Keratinocyte (primary cell): ENCODE results near the gene CLCN1. TPM values are rescaled to one million over a fixed set of nuclear protein-coding genes. Genes with fewer than 3 reads are reported as not detected.

Experiments
- DNase-seq: peaks from one replicate; pipeline ENCODE4 v3.0.0-alpha.2; 2011; ENCODE audit warnings: low read depth, missing footprints, low spot score
- FAIRE-seq: peaks from 2 replicates; lab custom pipeline; 2011; peaks lifted over from hg19 to GRCh38; lab: Jason Lieb, UNC
- H2AFZ ChIP-seq: 2 replicates; pipeline ENCODE4 v1.6.0; 2012; ENCODE audit warnings: low read length, control low read depth, inconsistent platforms; ENCODE audit not compliant: control insufficient read depth
- H3K27ac ChIP-seq: 2 replicates; pipeline ENCODE4 v1.5.1; 2011; ENCODE audit warnings: low read length; ENCODE audit not compliant: control insufficient read depth, insufficient read depth
- H3K27me3 ChIP-seq: 3 replicates; pipeline ENCODE4 v1.6.0; 2011; ENCODE audit warnings: low read length; ENCODE audit not compliant: control insufficient read depth, insufficient read depth; ENCODE audit errors: extremely low read depth
- H3K36me3 ChIP-seq, 2 experiments: 2 replicates in 1 of 2; 3 replicates in 1 of 2; pipeline ENCODE4 v1.5.1; 2011; ENCODE audit warnings: low read length in 2 of 2, mild to moderate bottlenecking in 1 of 2; ENCODE audit not compliant: control insufficient read depth in 2 of 2, insufficient read depth in 2 of 2; ENCODE audit errors: extremely low read depth in 1 of 2
- H3K4me1 ChIP-seq: 3 replicates; pipeline ENCODE4 v1.5.1; 2011; ENCODE audit warnings: low read length; ENCODE audit not compliant: control insufficient read depth, insufficient read depth; ENCODE audit errors: extremely low read depth
- H3K4me2 ChIP-seq: 3 replicates; pipeline ENCODE4 v1.6.0; 2011; ENCODE audit warnings: low read depth, low read length; ENCODE audit not compliant: control insufficient read depth, insufficient read depth; ENCODE audit errors: extremely low read depth
- H3K4me3 ChIP-seq, 3 experiments: fragments of 200-600 bp in 1 of 3; sonication (generic) in 1 of 3; 2 replicates in 2 of 3; 3 replicates in 1 of 3; pipeline ENCODE4 v1.5.1; 2011 to 2016; ENCODE audit warnings: low read length in 3 of 3, mild to moderate bottlenecking in 3 of 3, control low read depth in 2 of 3, inconsistent platforms in 1 of 3, low read depth in 1 of 3, mixed read lengths in 1 of 3, mixed run types in 1 of 3, moderate library complexity in 1 of 3; ENCODE audit not compliant: control insufficient read depth in 2 of 3, insufficient read depth in 2 of 3; ENCODE audit errors: extremely low read depth in 1 of 3
- H3K79me2 ChIP-seq: 2 replicates; pipeline ENCODE4 v1.6.0; 2012; ENCODE audit warnings: low read length; ENCODE audit not compliant: control insufficient read depth, insufficient read depth
- H3K9ac ChIP-seq: 3 replicates; pipeline ENCODE4 v1.6.0; 2011; ENCODE audit warnings: low read length; ENCODE audit not compliant: control insufficient read depth, insufficient read depth; ENCODE audit errors: extremely low read depth
- H3K9me1 ChIP-seq: 3 replicates; pipeline ENCODE4 v1.6.0; 2011; ENCODE audit warnings: low read length; ENCODE audit not compliant: control insufficient read depth, insufficient read depth; ENCODE audit errors: extremely low read depth
- H3K9me3 ChIP-seq: 2 replicates; pipeline ENCODE4 v1.5.1; 2012; ENCODE audit warnings: low read depth, low read length; ENCODE audit not compliant: control insufficient read depth
- H4K20me1 ChIP-seq: 3 replicates; pipeline ENCODE4 v1.6.0; 2011; ENCODE audit warnings: low read length; ENCODE audit not compliant: control insufficient read depth, insufficient read depth; ENCODE audit errors: extremely low read depth
- EZH2 ChIP-seq: IDR thresholded peaks from one replicate; pipeline ENCODE4 v1.6.1; 2012; ENCODE audit warnings: inconsistent platforms, mild to moderate bottlenecking, low read length, moderate library complexity
- dilution Hi-C: fragments of 300-500 bp; cut with MboI; formaldehyde crosslinking; loops from one replicate; pipeline ENCODE4 v1.7.0; 2020; ENCODE audit warnings: low sequenced_read_pairs; ENCODE audit not compliant: extremely low pct_ligation_motif_present
- polyA plus RNA-seq, 5 experiments: library from polyadenylated mRNA; depleted of rRNA in 3 of 5; stranded (reverse) in 3 of 5; stranded (forward) in 1 of 5; unstranded in 1 of 5; fragments of >200 nt; gene quantifications; 1 replicate in 1 of 5; 2 replicates in 3 of 5; 3 replicates in 1 of 5; pipeline versions ENCODE4 v1.2.1 to v1.2.3, GENCODE V29; 2011 to 2012; ENCODE audit warnings: missing spikeins in 2 of 5, low read depth in 1 of 5, low replicate concordance in 1 of 5
- TF ChIP-seq, protein P1 (sequence below), 3 experiments: IDR thresholded peaks in 1 of 3; conservative IDR thresholded peaks in 1 of 3; optimal IDR thresholded peaks in 1 of 3; 2 replicates in 2 of 3; 3 replicates in 1 of 3; pipeline versions ENCODE3 to v1.5.1; 2011; ENCODE audit warnings: low read length in 3 of 3, mild to moderate bottlenecking in 3 of 3, moderate library complexity in 2 of 3, control low read depth in 1 of 3, inconsistent platforms in 1 of 3; ENCODE audit not compliant: insufficient read depth in 2 of 3; ENCODE audit errors: extremely low read depth in 1 of 3

The CLCN1 gene
- polyA plus RNA-seq, 1 donor (not counting 4 experiments of a cell fraction or from before 2014, with no cell fraction given), result not detected

- FAIRE-seq, result no peak
Observed at GRCh38 chr7:143343596-143343995, 27.7 kb downstream of the CLCN1 start.

GRCh38 chr7:143345428-143345900, 29.6 kb downstream of the CLCN1 start:
- H3K27me3 ChIP-seq, result peaks cover 16% of the 10 kb centered on the region
- TF ChIP-seq, protein P1, sequence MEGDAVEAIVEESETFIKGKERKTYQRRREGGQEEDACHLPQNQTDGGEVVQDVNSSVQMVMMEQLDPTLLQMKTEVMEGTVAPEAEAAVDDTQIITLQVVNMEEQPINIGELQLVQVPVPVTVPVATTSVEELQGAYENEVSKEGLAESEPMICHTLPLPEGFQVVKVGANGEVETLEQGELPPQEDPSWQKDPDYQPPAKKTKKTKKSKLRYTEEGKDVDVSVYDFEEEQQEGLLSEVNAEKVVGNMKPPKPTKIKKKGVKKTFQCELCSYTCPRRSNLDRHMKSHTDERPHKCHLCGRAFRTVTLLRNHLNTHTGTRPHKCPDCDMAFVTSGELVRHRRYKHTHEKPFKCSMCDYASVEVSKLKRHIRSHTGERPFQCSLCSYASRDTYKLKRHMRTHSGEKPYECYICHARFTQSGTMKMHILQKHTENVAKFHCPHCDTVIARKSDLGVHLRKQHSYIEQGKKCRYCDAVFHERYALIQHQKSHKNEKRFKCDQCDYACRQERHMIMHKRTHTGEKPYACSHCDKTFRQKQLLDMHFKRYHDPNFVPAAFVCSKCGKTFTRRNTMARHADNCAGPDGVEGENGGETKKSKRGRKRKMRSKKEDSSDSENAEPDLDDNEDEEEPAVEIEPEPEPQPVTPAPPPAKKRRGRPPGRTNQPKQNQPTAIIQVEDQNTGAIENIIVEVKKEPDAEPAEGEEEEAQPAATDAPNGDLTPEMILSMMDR (optimal IDR thresholded peaks at IDR 0.05 in 1 of 3, IDR thresholded peaks at IDR 0.05 in 1 of 3, conservative IDR thresholded peaks at IDR 0.05 in 1 of 3; ENCODE audit: extremely low read depth in 1 of 3, insufficient read depth in 2 of 3, low read length in 3 of 3), result peak; percentile 53 to 88 (median 88)
- no peak for TF ChIP-seq EZH2

More at GRCh38 chr7:143343596-143343995, 27.7 kb downstream of the CLCN1 start:
- Histone ChIP-seq H3K4me3 (no peak overlapping the region), H3K27me3 (peaks cover 12% of the 10 kb centered on the region), H3K4me2 (no peak overlapping the region), H3K9ac (no peak overlapping the region), H3K9me1 (no peaks in the 10 kb centered on the region), H3K36me3 (no peaks in the 10 kb centered on the region), H2AFZ (no peak overlapping the region), H3K27ac (no peak overlapping the region), H3K79me2 (no peaks in the 10 kb centered on the region), H3K4me1 (no peaks in the 10 kb centered on the region), H3K9me3 (no peaks in the 10 kb centered on the region), H4K20me1 (no peaks in the 10 kb centered on the region)
- dilution Hi-C loops, result no loop called here
- TF ChIP-seq EZH2, result no peak
- TF ChIP-seq, protein P1 (optimal IDR thresholded peaks at IDR 0.05 in 1 of 3, IDR thresholded peaks at IDR 0.05 in 1 of 3, conservative IDR thresholded peaks at IDR 0.05 in 1 of 3; ENCODE audit: extremely low read depth in 1 of 3, insufficient read depth in 2 of 3, low read length in 3 of 3), result no peak
- no peak for DNase-seq

More at GRCh38 chr7:143345428-143345900, 29.6 kb downstream of the CLCN1 start:
- no peak overlapping the region for H3K27ac ChIP-seq
- dilution Hi-C loops, result no loop called here
- FAIRE-seq (no peak), DNase-seq (no peak)
- no peaks in the 10 kb centered on the region for H3K36me3 ChIP-seq
- no peak overlapping the region for H3K9ac ChIP-seq
- peak overlapping the region; percentile 70 for H3K4me2 ChIP-seq
- no peaks in the 10 kb centered on the region for H3K4me1 ChIP-seq
- no peaks in the 10 kb centered on the region for H3K79me2 ChIP-seq
- no peaks in the 10 kb centered on the region for H3K9me1 ChIP-seq
- H2AFZ ChIP-seq, result peak overlapping the region; percentile 76
- peak overlapping the region in 1 of 3 experiments; percentile 23 for H3K4me3 ChIP-seq
- no peaks in the 10 kb centered on the region for H3K9me3 ChIP-seq
- H4K20me1 ChIP-seq, result no peaks in the 10 kb centered on the region
